ENCODE results near the gene PALM. TPM values are rescaled to one million over a fixed set of nuclear protein-coding genes. Genes with fewer than 3 reads are reported as not detected.

PALM gene
- total RNA-seq, 4 donors from 2014 or later, result 4.4 to 10.2 (median 7.2) TPM

- ATAC-seq (no peak), DNase-seq (no peak)
- in situ Hi-C loops (cut with MboI; ENCODE audit: low sequenced_read_pairs in 4 of 4), result no loop called here
- TF ChIP-seq POLR2A (IDR thresholded peaks at IDR 0.05), result no peak
- no peak for TF ChIP-seq CTCF (IDR thresholded peaks at IDR 0.05 in 4 of 5, conservative IDR thresholded peaks at IDR 0.05 in 1 of 5)
- Histone ChIP-seq H3K36me3 (no peaks in the 10 kb centered on the region), H3K4me1 (no peaks in the 10 kb centered on the region), H3K4me3 (no peak overlapping the region), H3K27ac (no peak overlapping the region), H3K9me3 (no peaks in the 10 kb centered on the region), H3K27me3 (peaks cover under 1 to 10% (median 5%) of the 10 kb centered on the region in 3 donors)
- intact Hi-C loops (cut with DNase I; ENCODE audit: low total_unique reads), result no loop called here
These were observed 37.6 kb downstream of the PALM start for GRCh38 chr19:746208-746819.

GRCh38 chr19:746956-747355, 38.2 kb downstream of the PALM start:
- DNase-seq, result no peak
- H3K9me3 ChIP-seq, result no peaks in the 10 kb centered on the region
- intact Hi-C loops (cut with DNase I; ENCODE audit: low total_unique reads), result no loop called here

GRCh38 chr19:747432-748273, 38.9 kb downstream of the PALM start:
- intact Hi-C loops (cut with DNase I; ENCODE audit: low total_unique reads), result no loop called here

More at GRCh38 chr19:746956-747355, 38.2 kb downstream of the PALM start:
- in situ Hi-C loops (cut with MboI; ENCODE audit: low sequenced_read_pairs in 4 of 4), result no loop called here
- peaks cover 6 to 16% (median 12%) of the 10 kb centered on the region in 3 donors for H3K27me3 ChIP-seq
- ATAC-seq, result no peak
- no peaks in the 10 kb centered on the region for H3K4me1 ChIP-seq
- no peak for TF ChIP-seq CTCF (IDR thresholded peaks at IDR 0.05 in 4 of 5, conservative IDR thresholded peaks at IDR 0.05 in 1 of 5)
- no peak for TF ChIP-seq POLR2A (IDR thresholded peaks at IDR 0.05)
- H3K27ac ChIP-seq, result no peak overlapping the region
- no peaks in the 10 kb centered on the region for H3K36me3 ChIP-seq
- no peak overlapping the region for H3K4me3 ChIP-seq

GRCh38 chr19:748274-748598, 39.5 kb downstream of the PALM start:
- ATAC-seq (no peak), DNase-seq (no peak)
- Histone ChIP-seq H3K9me3 (no peaks in the 10 kb centered on the region), H3K36me3 (no peaks in the 10 kb centered on the region), H3K4me1 (no peaks in the 10 kb centered on the region), H3K27ac (no peak overlapping the region), H3K4me3 (no peak overlapping the region), H3K27me3 (peaks cover 6 to 23% (median 20%) of the 10 kb centered on the region in 3 donors)
- in situ Hi-C loops (cut with MboI; ENCODE audit: low sequenced_read_pairs in 4 of 4) (no loop called here), intact Hi-C loops (cut with DNase I; ENCODE audit: low total_unique reads) (no loop called here)
- no peak for TF ChIP-seq POLR2A (IDR thresholded peaks at IDR 0.05)
- no peak for TF ChIP-seq CTCF (IDR thresholded peaks at IDR 0.05 in 4 of 5, conservative IDR thresholded peaks at IDR 0.05 in 1 of 5)

More at GRCh38 chr19:747432-748273, 38.9 kb downstream of the PALM start:
- no peak overlapping the region for H3K27ac ChIP-seq
- in situ Hi-C loops (cut with MboI; ENCODE audit: low sequenced_read_pairs in 4 of 4), result no loop called here
- no peak for ATAC-seq
- DNase-seq, result no peak
- H3K36me3 ChIP-seq, result no peaks in the 10 kb centered on the region
- no peaks in the 10 kb centered on the region for H3K4me1 ChIP-seq
- no peak for TF ChIP-seq POLR2A (IDR thresholded peaks at IDR 0.05)
- no peak for TF ChIP-seq CTCF (IDR thresholded peaks at IDR 0.05 in 4 of 5, conservative IDR thresholded peaks at IDR 0.05 in 1 of 5)
- H3K4me3 ChIP-seq, result no peak overlapping the region
- H3K27me3 ChIP-seq, result peaks cover 6 to 19% (median 15%) of the 10 kb centered on the region in 3 donors
- H3K9me3 ChIP-seq, result no peaks in the 10 kb centered on the region

All from gastrocnemius medialis (tissue), 4 donors.